Activated naive CD8-positive, alpha-beta T cell (primary cell): ENCODE measurements around the gene KCNA4.
"Not testable (repeated sequence)": the region's sequence is repeated elsewhere in the genome, so short reads cannot be mapped to it uniquely, and the experiment has no call there.

Experiments
- H3K27ac Mint-ChIP-seq: one replicate; pipeline ENCODE4 v1.8.0; 2021; ENCODE audit warnings: mixed read lengths
- H3K27me3 Mint-ChIP-seq: one replicate; pipeline ENCODE4 v1.8.0; 2021; ENCODE audit warnings: mixed read lengths
- H3K36me3 Mint-ChIP-seq: one replicate; pipeline ENCODE4 v1.8.0; 2021; ENCODE audit warnings: mixed read lengths
- H3K4me1 Mint-ChIP-seq: one replicate; pipeline ENCODE4 v1.8.0; 2021; ENCODE audit warnings: low read depth, mixed read lengths
- H3K4me3 Mint-ChIP-seq: one replicate; pipeline ENCODE4 v1.8.0; 2021; ENCODE audit warnings: mild to moderate bottlenecking, mixed read lengths
- H3K9me3 Mint-ChIP-seq: one replicate; pipeline ENCODE4 v1.8.0; 2021; ENCODE audit warnings: low read depth, mixed read lengths

The KCNA4 gene

DNA sequence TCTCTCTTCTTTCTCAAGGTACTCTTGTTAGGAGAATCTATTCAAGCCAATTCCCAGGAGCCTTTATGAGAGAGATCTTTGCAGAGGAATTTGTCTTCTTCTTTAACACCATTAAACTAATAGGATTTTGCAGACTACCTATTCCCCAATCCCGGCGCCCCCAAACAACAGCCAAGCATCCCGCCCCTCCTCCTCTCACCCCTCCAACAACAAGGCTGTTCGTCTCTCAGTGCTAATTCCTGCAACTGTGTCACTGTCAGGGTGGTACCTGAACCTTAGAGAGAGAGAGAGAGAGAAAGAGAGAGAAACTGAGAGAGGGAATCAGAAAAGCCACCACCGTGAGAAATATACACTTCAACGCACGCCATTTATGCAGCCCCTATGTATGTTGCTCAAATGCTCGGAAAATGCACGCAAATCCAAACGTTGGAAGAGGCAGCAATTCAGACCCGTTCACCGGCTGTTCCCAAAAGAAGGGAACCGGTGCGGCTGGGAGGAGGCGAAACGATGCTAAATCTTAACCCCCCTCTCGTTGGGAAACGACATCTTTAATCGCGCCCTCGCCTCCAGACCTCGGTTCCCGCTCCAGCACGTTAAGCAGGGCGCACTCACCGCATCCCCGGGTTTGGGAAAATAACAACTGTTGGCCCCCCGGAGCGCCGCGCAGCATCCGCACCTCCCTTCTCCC is 961 bp downstream of the KCNA4 start:
- Mint-ChIP-seq H3K4me3 (no peak overlapping the region), H3K4me1 (no peaks in the 10 kb centered on the region), H3K27ac (no peak overlapping the region), H3K27me3 (peaks cover 19% of the 10 kb centered on the region), H3K36me3 (no peaks in the 10 kb centered on the region), H3K9me3 (no peaks in the 10 kb centered on the region)

DNA sequence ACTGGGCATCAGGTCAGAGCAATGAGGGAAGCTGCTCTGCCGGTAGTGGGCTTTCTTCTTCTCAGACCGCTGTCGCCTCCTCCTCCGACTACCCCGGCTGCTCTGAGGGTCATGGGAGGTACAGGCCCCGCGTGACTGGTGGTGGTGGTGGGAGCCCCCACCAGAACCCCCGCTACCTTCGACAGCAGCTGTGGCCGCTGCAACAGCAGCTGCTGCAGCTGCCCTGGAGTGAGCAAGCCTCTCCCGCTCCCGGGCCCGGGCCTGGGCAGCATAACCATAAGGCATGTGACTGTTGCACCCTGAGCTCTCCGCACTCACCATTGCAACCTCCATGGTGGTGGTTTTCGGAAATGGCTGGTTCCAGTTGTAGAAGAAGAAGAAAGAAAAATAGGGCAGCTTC is 4.5 kb downstream of the KCNA4 start:
- Mint-ChIP-seq H3K4me3 (no peak overlapping the region), H3K36me3 (no peaks in the 10 kb centered on the region), H3K9me3 (no peaks in the 10 kb centered on the region), H3K27ac (no peak overlapping the region), H3K4me1 (no peaks in the 10 kb centered on the region), H3K27me3 (no peaks in the 10 kb centered on the region)

DNA sequence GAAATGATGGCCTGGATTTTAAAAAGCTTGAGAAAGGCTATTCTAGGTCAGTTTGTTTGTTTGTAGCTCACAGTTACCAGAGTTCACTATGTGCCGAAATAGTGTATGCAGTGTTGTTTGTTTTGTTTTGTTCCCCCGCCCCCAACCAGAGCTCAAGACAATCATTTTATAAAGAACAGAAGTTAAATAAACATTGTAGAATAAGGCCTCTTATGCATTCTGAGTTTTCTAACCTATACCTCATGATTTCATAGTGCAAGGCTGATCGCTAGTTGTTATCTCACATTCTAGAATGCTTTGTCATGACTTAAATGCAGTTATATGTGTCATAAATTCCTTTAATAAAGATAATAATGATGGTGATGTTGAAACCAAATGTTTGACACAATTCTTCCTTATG is 7.8 kb downstream of the KCNA4 start:
- Mint-ChIP-seq H3K4me1 (no peaks in the 10 kb centered on the region), H3K27ac (no peak overlapping the region), H3K36me3 (no peaks in the 10 kb centered on the region), H3K4me3 (no peak overlapping the region), H3K27me3 (no peaks in the 10 kb centered on the region), H3K9me3 (peaks cover 3% of the 10 kb centered on the region)

DNA sequence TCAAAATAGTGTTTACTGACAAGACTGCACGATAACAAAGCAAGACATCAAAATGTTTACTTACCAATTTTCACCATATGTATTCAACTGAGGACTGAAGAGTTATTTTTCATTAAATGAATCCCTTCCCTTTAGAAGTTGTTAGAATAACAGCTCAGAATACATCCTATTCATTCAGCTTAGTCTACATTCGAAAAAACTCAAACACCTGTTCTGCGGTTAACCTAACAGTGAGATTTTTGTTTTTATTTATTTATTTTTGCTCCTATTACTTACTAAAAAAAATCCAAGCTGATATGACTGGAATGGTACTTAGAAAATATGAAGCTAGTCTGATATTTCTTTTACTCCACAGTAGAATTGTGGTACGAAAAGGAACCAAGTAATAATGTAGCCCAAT is 10.0 kb downstream of the KCNA4 start:
- Mint-ChIP-seq H3K36me3 (no peaks in the 10 kb centered on the region), H3K9me3 (peaks cover 3% of the 10 kb centered on the region), H3K4me3 (no peak overlapping the region), H3K27ac (no peak overlapping the region), H3K4me1 (no peaks in the 10 kb centered on the region), H3K27me3 (no peaks in the 10 kb centered on the region)

DNA sequence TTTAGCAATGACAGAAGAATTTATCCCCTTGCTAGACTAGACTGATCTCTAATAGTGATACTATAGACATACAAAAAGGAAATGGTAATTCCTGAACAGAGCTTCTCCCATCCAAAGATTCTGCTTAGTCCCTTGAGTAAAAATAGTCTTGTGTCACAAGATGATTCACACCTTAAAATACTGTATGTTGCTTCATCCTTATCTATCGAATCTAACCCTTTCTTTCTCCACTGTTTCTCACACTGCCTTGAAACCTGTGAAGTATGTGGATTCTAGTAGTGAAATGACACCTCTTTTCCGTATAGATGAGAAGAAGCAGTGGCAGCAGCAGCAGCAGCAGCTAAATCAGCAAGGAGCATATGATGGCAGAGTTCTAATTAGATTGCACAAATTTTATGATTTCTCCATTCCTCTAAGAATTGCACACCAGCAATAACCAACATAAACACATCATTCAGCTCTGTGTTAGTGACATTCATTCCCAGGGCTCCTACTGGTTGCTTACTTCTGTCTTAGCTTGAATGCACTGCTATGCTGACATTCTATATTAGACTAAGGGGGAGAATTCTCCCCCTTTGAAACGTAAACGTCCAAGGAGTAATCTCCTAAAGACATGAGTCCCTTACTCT is 14.6 kb downstream of the KCNA4 start:
- Mint-ChIP-seq H3K36me3 (no peaks in the 10 kb centered on the region), H3K9me3 (peaks cover 3% of the 10 kb centered on the region), H3K27me3 (no peaks in the 10 kb centered on the region), H3K4me3 (no peak overlapping the region), H3K27ac (no peak overlapping the region), H3K4me1 (no peaks in the 10 kb centered on the region)

DNA sequence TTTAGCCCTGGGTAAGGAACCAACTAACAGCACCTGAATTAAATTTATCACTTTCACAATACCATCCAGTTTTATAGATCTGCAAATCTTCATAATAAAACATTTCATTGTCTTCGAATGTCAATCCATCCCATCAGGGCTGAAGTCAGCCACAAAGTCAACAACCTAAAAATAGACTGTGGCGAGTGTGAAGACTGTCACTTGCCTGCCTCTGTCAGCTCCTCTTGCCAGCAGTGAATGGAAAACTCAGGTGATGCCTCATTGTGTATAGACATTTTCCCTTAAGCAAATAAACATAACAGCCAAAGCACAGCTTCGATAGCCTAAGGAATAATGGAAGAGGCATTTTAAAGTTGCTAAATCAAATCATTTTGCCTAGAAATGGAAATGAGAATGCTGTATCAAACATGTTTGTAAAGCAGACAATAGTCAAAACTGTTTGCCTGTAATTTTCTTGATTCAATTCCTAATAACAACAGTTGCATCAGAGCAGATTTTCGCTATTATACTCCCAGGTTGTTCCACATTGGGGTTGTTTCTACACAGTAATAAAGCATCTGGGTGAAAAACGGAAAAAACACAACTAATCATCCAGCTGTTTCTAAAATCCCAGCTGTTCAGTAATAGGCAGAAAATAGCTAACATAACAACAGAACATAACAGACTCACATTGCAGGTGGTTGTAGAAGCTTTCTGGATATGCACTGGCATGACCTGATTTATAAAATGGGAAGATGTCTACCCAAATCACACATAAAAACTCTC is 15.7 kb downstream of the KCNA4 start:
- Mint-ChIP-seq H3K27me3 (no peaks in the 10 kb centered on the region), H3K9me3 (peaks cover 3% of the 10 kb centered on the region), H3K36me3 (no peaks in the 10 kb centered on the region), H3K27ac (no peak overlapping the region), H3K4me3 (no peak overlapping the region), H3K4me1 (no peaks in the 10 kb centered on the region)

DNA sequence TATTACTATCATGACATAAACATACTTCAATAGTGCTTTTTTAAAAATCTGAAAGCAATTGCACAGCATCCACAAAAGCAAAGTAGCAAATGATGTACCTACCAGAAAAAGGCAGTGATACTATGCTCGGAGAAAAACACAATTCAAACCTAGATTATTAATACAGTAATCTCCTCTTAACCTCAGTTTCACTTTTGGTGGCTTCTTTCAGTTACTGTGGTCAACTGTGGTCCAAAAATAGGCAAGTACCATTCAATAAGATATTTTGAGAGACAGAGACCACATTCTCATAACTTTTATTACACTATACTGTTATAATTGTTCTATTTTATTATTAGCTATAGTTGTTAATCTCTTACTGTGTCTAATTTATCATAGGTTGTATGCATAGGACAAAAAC is 20.8 kb downstream of the KCNA4 start:
- Mint-ChIP-seq H3K27ac (no peak overlapping the region), H3K9me3 (peaks cover 4% of the 10 kb centered on the region), H3K27me3 (no peaks in the 10 kb centered on the region), H3K4me1 (no peaks in the 10 kb centered on the region), H3K4me3 (no peak overlapping the region), H3K36me3 (no peaks in the 10 kb centered on the region)

DNA sequence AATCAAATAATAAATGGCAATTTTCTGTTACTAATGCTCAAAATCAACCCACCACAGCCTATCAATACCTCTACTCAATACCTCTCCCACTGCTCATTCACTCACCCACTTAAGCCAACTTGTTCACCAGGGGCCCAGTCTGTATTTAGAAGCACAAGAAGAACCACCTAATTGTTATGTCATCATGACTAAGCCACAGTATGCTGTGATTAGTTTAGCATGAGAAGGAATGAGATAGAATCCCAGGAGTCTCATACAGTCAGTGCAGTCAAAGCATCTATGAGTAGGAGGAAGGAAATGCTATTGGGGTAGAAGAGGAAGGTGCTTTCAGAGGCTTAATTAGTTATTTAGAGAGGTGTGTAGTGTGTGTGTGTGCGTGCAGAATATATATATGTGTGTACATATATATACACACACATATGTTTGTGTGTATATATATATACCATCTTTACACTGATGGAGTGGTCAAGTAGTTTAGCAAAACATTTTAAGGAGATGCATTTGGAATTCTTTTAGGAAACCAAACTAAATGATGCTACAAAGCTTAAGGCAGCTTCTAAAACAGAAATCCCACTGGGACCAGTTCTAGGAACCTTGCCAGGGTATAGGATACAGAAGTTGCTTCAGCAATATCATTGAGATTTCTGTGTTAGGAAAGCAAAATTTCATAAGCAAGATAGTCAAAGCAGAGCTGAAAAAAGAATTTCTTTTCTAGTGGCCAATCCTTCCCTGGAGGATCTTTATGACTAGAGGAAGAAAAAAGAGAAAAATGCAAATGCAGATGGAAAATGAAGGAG is 27.5 kb downstream of the KCNA4 start:
- Mint-ChIP-seq H3K9me3 (no peaks in the 10 kb centered on the region), H3K4me1 (no peaks in the 10 kb centered on the region), H3K27me3 (no peaks in the 10 kb centered on the region), H3K27ac (no peak overlapping the region), H3K36me3 (no peaks in the 10 kb centered on the region), H3K4me3 (no peak overlapping the region)

DNA sequence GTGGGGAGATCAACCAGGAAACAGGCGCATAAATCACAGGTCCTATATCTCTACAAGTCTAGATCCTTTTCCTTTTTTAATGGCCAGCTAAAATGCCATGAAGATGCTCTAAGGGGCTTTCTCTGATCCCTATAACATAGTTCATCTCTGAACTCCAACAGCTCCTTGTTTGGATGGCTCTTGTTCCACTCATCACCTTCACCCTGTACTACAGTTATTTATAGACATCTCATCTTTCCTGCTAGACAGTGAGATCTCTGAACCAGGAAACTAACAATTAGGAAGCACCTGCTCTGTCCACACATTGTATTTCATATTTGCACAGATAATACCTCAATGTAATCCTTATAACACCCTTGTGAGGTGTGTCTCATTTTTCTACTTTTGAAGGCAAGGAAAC is 31.6 kb downstream of the KCNA4 start:
- H3K4me3 Mint-ChIP-seq: no peak overlapping the region
- no peaks in the 10 kb centered on the region for H3K4me1 Mint-ChIP-seq
- H3K36me3 Mint-ChIP-seq: no peaks in the 10 kb centered on the region
- no peaks in the 10 kb centered on the region for H3K27me3 Mint-ChIP-seq
- no peaks in the 10 kb centered on the region for H3K9me3 Mint-ChIP-seq
- no peak overlapping the region for H3K27ac Mint-ChIP-seq

DNA sequence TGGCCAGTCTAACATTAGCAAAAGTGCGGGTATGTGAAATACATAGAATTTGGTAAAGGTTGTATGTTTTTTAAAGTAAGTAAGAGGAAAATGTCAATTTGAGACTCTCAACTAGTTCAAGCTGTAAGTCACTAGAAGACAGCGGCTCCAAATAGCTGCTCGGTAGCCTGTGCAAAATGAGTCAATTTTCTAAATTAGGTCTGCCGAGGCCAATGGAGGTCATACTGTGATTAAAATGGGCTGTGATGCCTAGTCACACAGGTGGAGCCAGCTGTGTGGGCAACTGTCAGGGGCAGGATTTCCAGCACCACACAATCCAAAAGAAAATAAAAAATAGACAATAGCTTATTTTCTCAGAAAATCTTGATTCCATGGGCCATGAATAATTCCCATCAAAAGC is 32.3 kb downstream of the KCNA4 start:
- H3K4me3 Mint-ChIP-seq: no peak overlapping the region
- peaks cover under 1% of the 10 kb centered on the region for H3K27me3 Mint-ChIP-seq
- no peaks in the 10 kb centered on the region for H3K36me3 Mint-ChIP-seq
- H3K4me1 Mint-ChIP-seq: no peaks in the 10 kb centered on the region
- no peak overlapping the region for H3K27ac Mint-ChIP-seq
- H3K9me3 Mint-ChIP-seq: no peaks in the 10 kb centered on the region

DNA sequence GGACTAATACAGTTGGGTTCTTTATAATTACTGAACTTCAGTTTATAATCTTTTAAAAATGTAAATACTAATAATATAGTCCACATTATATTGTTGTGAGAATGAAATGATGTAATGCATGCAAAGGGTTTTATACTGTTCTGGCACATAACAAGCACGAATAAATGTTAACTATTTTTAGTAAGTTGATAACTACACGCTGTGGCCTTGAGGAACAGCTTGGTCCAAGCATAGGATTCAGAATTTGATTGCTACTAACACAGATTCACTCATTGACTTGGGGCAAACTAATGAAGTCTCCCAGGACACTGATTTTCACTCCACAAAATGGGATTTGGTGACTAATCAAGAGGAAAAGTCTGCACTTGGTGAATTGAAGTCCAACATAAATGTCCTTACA is 38.3 kb downstream of the KCNA4 start:
- Mint-ChIP-seq H3K4me3 (no peak overlapping the region), H3K9me3 (peaks cover 6% of the 10 kb centered on the region), H3K36me3 (no peaks in the 10 kb centered on the region), H3K27ac (no peak overlapping the region), H3K4me1 (no peaks in the 10 kb centered on the region), H3K27me3 (peaks cover 1% of the 10 kb centered on the region)

DNA sequence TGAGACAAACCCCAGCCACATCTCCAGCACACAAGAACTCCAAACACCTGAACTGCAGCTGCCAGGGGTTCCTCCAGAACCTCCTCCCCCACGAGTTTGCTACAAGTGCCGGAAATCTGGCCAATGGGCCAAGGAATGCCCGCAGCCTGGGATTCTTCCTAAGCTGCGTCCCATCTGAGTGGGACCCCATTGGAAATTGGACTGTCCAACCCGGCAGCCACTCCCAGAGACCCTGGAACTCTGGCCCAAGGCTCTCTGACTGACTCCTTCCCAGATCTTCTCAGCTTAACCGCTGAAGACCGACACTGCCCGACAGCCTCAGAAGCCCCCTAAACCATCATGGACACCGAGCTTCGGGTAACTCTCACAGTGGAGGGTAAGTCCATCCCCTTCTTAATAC is 41.2 kb downstream of the KCNA4 start:
- H3K4me1 Mint-ChIP-seq, H3K27ac Mint-ChIP-seq, H3K36me3 Mint-ChIP-seq, H3K27me3 Mint-ChIP-seq, H3K9me3 Mint-ChIP-seq, H3K4me3 Mint-ChIP-seq: not testable (repeated sequence)

DNA sequence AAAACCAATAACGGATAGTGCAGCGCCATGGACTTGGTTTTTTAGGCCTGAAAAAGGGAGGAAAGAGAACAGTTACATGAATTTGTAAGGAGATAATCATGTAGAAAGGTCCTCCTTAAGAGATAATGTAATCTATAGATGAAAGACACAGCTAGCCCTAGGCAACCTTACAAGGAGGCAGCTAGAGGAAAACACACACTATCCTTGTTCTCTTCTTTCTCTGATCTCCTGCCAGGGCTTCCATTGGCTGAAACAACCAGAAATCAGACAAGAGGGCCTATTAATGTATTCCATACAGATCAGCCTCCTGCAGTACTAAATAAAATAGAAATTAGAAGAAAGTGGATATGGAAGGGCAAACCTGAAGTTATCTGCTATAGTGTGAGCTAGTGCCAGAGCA is 53.0 kb downstream of the KCNA4 start:
- peaks cover under 1% of the 10 kb centered on the region for H3K27me3 Mint-ChIP-seq
- no peak overlapping the region for H3K4me3 Mint-ChIP-seq
- H3K9me3 Mint-ChIP-seq: peaks cover 4% of the 10 kb centered on the region
- no peak overlapping the region for H3K27ac Mint-ChIP-seq
- H3K4me1 Mint-ChIP-seq: no peaks in the 10 kb centered on the region
- no peaks in the 10 kb centered on the region for H3K36me3 Mint-ChIP-seq

DNA sequence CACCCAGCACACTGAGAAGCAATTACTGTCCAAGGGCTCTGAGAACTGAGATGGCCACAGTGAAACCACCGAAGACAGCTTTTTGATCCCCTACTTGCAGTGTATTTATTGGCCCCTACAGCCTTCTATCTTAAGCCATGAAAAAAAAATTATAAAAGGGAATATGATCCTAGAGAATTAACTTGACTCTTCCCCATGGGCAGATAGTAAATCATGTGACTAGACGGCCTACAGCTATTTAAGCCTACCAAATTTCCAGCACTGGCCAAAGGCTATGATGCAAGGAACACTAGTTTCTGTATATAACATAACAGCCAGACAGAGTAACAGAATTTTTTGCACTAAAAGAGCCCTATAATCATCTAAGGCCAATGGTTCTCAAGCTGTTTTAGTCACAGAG is 53.8 kb downstream of the KCNA4 start:
- H3K4me1 Mint-ChIP-seq: no peaks in the 10 kb centered on the region
- no peak overlapping the region for H3K4me3 Mint-ChIP-seq
- no peaks in the 10 kb centered on the region for H3K36me3 Mint-ChIP-seq
- peaks cover 4% of the 10 kb centered on the region for H3K9me3 Mint-ChIP-seq
- H3K27me3 Mint-ChIP-seq: peaks cover 1% of the 10 kb centered on the region
- H3K27ac Mint-ChIP-seq: no peak overlapping the region

DNA sequence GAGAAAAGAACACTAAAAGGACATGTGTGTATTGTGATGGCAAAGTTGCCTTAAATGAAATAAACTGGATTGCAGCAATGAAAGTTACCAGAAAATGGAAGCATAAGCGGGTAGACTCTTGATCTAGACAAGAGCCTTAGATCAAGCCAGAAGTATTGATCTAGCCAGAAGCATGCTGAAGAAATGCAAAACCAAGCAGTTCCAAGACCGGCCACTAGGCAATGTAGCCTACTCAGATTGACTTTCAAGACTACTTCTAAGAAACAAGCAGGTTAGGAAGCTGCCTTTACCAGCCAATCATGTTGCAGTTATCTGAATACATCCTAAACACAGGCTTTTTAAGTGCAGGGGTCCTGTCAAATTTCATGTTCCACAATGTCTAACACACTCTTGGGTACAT is 54.6 kb downstream of the KCNA4 start:
- Mint-ChIP-seq H3K36me3 (no peaks in the 10 kb centered on the region), H3K4me1 (no peaks in the 10 kb centered on the region), H3K9me3 (peaks cover 4% of the 10 kb centered on the region), H3K27ac (no peak overlapping the region), H3K4me3 (no peak overlapping the region), H3K27me3 (peaks cover 1% of the 10 kb centered on the region)
